ENCODE results near the gene WAS.

Gene WAS

GRCh38 chrX:48711162-48711928, 27.7 kb downstream of the WAS start:
- DNase-seq, result no peak

GRCh38 chrX:48711929-48712505, 28.4 kb downstream of the WAS start:
- DNase-seq, result no peak

- no peak for DNase-seq
These were observed 30.2 kb downstream of the WAS start for GRCh38 chrX:48713847-48714246.

- no peak for DNase-seq
These were observed 31.0 kb downstream of the WAS start for GRCh38 chrX:48714573-48714972.

- no peak for DNase-seq
These were observed 31.5 kb downstream of the WAS start for GRCh38 chrX:48715072-48715471.

- DNase-seq, result no peak
These were observed 32.4 kb downstream of the WAS start for GRCh38 chrX:48715876-48716502.

GRCh38 chrX:48719958-48720357, 36.4 kb downstream of the WAS start:
- no peak for DNase-seq

- DNase-seq, result no peak
These were observed 37.1 kb downstream of the WAS start for GRCh38 chrX:48720577-48721250.

GRCh38 chrX:48721916-48722315, 38.3 kb downstream of the WAS start:
- DNase-seq, result no peak

- DNase-seq, result no peak
These were observed 43.0 kb downstream of the WAS start for GRCh38 chrX:48726596-48726995.

- no peak for DNase-seq
These were observed 45.1 kb downstream of the WAS start for GRCh38 chrX:48728653-48729052.

- no peak for DNase-seq
These were observed 52.7 kb downstream of the WAS start for GRCh38 chrX:48736303-48736702.

GRCh38 chrX:48736878-48737212, 53.2 kb downstream of the WAS start:
- no peak for DNase-seq

- DNase-seq, result peak; percentile 32 to 95 (median 86)
These were observed 53.8 kb downstream of the WAS start for GRCh38 chrX:48737213-48737938.

- peak in 1 of 58 donors; percentile 10 for DNase-seq
These were observed 54.3 kb downstream of the WAS start for GRCh38 chrX:48737940-48738339.

Measured in anterior cingulate cortex (tissue), 58 donors.